Fibroblast of skin of back (primary cell): ENCODE results near the gene FBXO27.
"Not testable (repeated sequence)": the region's sequence is repeated elsewhere in the genome, so short reads cannot be mapped to it uniquely, and the experiment has no call there.

Experiments
- DNase-seq: peaks from one replicate; pipeline ENCODE4 v3.0.0-alpha.2; 2013

The FBXO27 gene

GRCh38 chr19:39037194-39037593 is 4.8 kb upstream of the FBXO27 start:
- no peak for DNase-seq

DNA sequence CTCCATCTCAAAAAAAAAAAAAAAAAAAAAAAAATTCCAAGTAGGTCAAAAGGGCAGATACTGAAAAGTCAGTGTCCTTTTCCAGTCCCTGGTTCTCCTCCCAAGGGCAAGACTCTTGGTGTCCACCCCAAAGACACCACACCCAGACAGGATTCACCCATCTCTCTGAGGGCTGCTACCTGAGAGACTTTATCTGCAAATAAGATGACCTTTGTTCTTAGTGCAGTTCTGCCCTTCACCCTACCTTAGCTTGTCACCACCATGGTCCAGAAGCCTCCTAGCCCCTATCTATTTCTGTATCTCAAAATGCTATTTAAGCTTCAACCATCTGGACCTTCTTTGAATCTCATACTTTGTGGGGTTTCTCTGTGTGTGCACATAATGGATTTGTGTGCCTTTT is 4.2 kb upstream of the FBXO27 start:
- no peak for DNase-seq

GRCh38 chr19:39031368-39032062 is 834 bp downstream of the FBXO27 start:
- DNase-seq: peak; percentile 83

DNA sequence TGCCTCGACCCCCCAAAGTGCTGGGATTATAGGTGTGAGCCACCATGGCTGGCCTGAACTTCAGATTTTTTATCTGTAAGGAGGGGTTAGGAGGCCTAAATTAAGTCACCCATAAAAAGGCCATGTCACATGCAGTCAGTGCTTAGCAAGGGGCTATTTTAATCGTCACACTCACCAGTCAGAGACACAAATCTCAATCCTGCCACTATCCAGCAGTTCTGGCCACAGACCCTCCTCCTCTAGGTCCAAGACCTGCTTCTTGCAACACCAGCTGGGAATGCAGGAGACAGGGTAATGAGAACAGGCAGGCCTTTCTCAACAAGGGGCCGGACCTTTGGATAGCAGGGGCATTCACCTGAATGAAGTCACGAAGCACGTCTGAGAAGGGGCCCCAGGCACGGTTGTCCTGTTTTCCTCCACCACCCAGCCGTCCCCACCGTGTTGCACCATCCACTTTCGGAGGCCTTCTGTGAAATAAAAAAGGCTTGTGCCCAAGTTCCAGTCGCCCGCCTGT is 1.4 kb downstream of the FBXO27 start:
- no peak for DNase-seq

- no peak for DNase-seq
These were observed 7.3 kb downstream of the FBXO27 start for GRCh38 chr19:39024875-39025641.

DNA sequence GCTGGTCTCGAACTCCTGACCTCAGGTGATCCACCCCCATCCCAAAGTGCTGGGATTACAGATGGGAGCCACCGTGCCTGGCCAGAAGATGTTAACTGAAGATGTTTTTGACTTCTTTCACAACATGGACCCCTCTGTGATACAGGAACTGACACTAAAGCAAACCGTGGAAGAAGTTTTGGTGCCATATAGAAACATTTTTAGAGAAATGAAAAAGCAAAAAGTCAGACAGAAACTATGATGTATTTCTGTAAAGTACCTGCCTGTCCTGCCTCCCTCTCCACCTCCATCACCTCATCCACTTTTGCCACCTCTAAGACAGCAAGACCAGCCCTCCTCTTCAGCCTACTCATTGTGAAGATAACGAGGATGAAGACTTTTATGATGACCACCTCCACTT is 11.3 kb downstream of the FBXO27 start:
- no peak for DNase-seq

DNA sequence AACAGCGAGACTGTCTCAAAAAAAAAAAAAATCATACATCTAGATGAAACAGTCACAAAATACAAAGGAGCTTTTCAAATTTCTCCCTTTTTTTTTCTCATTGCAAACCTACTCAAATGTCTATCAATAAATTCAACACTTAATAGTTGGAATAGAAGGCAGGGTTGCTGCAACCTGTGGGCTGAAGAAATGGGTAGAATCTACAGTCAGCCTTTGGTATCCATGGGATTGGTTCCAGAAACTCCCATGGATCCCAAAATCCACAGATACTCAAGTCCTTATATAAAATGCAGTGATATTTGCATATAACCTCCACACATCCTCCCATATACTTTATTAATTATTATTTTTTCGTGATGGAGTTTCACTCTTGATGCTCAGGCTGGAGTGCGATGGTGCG is 14.7 kb downstream of the FBXO27 start:
- DNase-seq: no peak

DNA sequence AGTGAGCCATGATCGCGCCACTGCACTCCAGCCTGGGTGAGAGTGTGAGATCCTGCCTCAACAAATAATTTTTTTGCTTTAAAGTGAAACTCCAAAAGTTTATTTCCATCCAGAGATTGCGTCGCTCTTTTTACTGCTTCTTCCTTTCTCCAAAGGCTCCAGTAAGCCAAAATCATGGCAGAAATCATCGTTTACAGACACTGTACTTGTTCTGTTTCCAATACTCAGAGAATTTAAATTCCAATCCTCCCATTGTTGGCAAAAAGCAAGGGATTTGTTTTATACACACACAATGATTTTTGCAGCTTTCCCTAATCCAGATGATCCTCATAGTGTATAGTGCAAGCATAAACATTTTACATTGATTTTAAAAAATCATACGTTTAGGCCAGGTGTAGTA is 15.3 kb downstream of the FBXO27 start:
- no peak for DNase-seq

DNA sequence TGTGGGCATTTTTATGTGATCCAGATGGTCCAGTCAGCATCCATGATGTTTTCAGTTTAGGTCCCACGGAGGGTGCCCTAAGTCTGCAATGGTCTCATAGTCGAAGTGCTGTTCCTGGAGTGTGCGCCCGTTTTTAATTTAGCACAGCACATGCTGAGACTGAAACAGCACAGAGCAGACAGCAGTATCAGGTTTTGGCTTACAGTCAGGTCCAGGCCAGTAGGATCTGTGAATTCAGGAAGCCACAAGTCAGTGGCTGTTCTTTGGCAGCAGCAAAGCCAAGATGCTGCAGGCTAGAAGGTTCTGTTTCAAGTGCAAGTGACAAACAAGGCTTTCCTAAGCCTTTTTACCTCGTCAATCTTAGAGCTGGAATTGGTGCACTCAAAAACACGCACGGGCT is 18.3 kb downstream of the FBXO27 start:
- DNase-seq: no peak

DNA sequence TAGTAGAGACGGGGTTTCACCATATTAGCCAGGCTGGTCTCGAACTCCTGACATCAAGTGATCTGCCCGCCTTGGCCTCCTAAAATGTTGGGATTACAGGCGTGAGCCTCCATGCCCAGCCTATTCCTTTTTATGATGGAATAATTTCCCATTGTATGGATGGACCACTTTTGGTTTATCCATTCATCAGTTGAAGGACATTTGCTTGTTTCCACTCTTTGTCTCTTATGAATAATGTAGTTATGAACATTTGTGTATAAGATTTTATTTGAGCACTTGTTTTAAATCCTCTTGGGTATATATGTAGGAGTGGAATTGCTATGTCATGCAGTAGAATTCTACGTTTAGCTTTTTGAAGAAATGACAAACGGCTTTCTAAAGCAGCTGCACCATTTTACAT is 23.3 kb downstream of the FBXO27 start:
- DNase-seq: no peak

GRCh38 chr19:39008137-39008536 is 24.2 kb downstream of the FBXO27 start:
- DNase-seq: no peak

GRCh38 chr19:39007096-39007495 is 25.3 kb downstream of the FBXO27 start:
- DNase-seq: no peak

GRCh38 chr19:39004403-39004802 is 27.9 kb downstream of the FBXO27 start:
- DNase-seq: no peak

DNA sequence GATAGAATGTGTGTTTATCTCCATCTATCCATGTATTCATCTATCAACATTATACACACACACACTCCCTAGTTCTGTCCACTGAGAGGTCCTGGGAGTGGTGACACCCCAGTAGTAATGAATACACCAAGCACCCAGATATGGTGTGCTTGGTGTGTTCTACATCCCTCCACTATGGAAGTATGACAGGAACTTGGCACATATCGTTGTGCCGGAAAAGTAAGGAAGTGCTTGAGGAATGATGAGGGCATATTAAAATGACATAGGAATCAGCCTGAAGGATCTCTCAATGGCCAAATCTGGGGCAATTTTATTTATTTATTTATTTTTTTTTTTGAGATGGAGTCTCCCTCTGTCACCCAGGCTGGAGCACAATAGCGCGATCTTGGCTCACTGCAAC is 28.6 kb downstream of the FBXO27 start:
- DNase-seq: no peak

- no peak for DNase-seq
These were observed 29.2 kb downstream of the FBXO27 start for GRCh38 chr19:39003188-39003587.

- DNase-seq: no peak
These were observed 31.3 kb downstream of the FBXO27 start for GRCh38 chr19:39001041-39001440.

DNA sequence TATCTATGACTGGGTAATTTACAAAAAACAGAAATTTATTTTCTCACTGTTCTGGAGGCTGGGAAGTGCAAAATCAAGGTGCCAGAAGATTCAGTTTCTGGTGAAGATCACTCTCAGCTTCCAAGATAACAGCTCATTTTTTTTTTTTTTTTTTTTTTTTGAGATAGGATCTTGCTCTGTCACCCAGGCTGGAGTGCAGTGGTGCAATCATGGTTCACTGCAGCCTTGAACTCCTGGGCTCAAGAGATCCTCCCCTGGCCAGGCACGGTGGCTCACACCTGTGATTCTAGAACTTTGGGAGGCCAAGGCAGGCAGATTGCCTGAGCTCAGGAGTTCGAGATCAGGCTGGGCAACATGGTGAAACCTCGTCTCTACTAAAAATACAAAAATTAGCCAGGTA is 34.8 kb downstream of the FBXO27 start:
- not testable (repeated sequence) for DNase-seq

DNA sequence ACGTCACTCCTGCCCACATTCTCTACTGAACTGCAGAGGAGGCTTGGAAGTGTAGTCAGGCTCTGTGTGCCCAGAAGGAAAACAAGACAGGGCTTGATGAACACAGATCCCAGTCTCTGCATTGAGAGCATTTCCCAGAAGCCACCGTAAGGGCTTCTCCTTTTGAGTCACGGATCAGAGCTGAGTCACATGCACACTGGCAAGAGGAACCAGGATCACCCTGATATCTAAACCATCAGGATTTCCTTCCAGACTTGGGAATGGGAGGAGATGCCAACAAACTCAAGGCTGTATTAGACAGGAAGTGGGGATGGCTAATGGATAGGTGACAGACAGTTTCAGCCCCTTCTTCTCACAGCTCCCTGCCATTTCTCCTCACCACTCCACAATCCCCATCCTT is 39.1 kb downstream of the FBXO27 start:
- DNase-seq: peak; percentile 73

GRCh38 chr19:38990949-38991697 is 41.2 kb downstream of the FBXO27 start:
- peak; percentile 26 for DNase-seq

DNA sequence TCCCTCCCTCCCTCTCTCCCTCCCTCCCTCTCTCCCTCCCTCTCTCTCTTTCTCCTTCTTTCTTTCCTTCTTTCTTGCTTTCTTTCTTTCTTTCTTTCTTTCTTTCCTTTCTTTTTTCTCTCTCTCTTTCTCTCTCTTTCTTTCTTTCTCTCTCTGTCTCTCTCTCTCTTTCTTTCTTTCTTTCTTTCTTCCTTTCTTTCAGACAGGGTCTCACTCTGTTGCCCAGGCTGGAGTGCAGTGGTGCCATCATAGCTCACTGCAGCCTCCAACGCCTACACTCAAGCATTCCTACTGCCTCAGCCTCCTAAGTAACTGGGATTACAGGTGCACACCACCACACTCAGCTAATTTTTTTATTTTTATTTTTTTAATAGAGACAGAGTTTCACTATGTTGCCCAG is 42.7 kb downstream of the FBXO27 start:
- DNase-seq: not testable (repeated sequence)

GRCh38 chr19:38989066-38989605 is 43.2 kb downstream of the FBXO27 start:
- peak; percentile 53 for DNase-seq

- DNase-seq: not testable (repeated sequence)
These were observed 43.7 kb downstream of the FBXO27 start for GRCh38 chr19:38988627-38989026.

DNA sequence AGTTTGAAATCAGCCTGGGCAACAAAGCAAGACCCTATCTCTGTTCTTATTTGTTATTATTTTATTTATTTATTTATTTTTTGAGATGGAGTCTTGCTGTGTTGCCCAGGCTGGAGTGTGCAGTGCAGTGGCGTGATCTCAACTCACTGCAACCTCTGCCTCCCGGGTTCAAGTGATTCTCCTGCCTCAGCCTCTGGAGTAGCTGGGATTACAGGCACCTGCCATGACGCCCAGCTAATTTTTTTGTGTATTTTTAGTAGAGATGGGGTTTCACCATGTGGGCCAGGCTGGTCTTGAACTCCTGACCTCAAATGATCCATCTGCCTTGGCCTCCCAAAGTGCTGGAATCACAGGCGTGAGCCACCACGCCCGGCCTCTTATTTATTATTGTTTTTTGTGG is 44.6 kb downstream of the FBXO27 start:
- DNase-seq: not testable (repeated sequence)
